Upper lobe of left lung (tissue), 6 donors: ENCODE measurements around the gene FCRL1. TPM values are rescaled to one million over a fixed set of nuclear protein-coding genes. Genes with fewer than 3 reads are reported as not detected.

Experiments
- ATAC-seq, 2 donors: fragments of 200-7000 bp; cut with Tn5 transposase; one replicate each; pipeline ENCODE4 v1.9.1; 2022; ENCODE audit warnings: mild to moderate bottlenecking in 2 of 2, moderate library complexity in 2 of 2; ENCODE audit not compliant: low FRiP score in 2 of 2
- DNase-seq, 2 donors: peaks; one replicate each; pipeline ENCODE4 v3.0.0-alpha.2; 2019 to 2020
- H3K27ac ChIP-seq, 4 donors: fragments of 200-600 bp; sonication (generic); one replicate each; pipeline ENCODE4 v1.5.1; 2016 to 2019
- H3K27me3 ChIP-seq, 4 donors: fragments of 200-600 bp; sonication (generic); one replicate each; pipeline ENCODE4 v1.5.1; 2017 to 2019
- H3K36me3 ChIP-seq, 4 donors: fragments of 200-600 bp; sonication (generic); one replicate each; pipeline ENCODE4 v1.5.1; 2016 to 2019
- H3K4me1 ChIP-seq, 4 donors: fragments of 200-600 bp; sonication (generic); one replicate each; pipeline ENCODE4 v1.5.1; 2018 to 2019
- H3K4me3 ChIP-seq, 4 donors: fragments of 200-600 bp; sonication (generic); one replicate each; pipeline ENCODE4 v1.5.1; 2017 to 2019; ENCODE audit warnings: mild to moderate bottlenecking in 2 of 4, moderate library complexity in 1 of 4
- H3K9me3 ChIP-seq, 4 donors: fragments of 200-600 bp; sonication (generic); one replicate each; pipeline ENCODE4 v1.5.1; 2018 to 2019
- EP300 ChIP-seq, 4 donors: sonication (generic); formaldehyde crosslinking; IDR thresholded peaks; one replicate each; pipeline ENCODE4 v1.5.1; 2017; ENCODE audit warnings: antibody characterized with exemption in 4 of 4, control low read depth in 2 of 4
- POLR2A ChIP-seq, 4 donors: fragments of 450-650 bp; IDR thresholded peaks; one replicate each; pipeline ENCODE4 v1.5.1; 2016 to 2017; ENCODE audit warnings: antibody characterized with exemption in 4 of 4, mild to moderate bottlenecking in 2 of 4
- POLR2AphosphoS5 ChIP-seq, 2 donors: sonication (generic); formaldehyde crosslinking; IDR thresholded peaks; one replicate each; pipeline ENCODE4 v1.5.1; 2017; ENCODE audit warnings: antibody characterized with exemption in 2 of 2
- WGBS, 2 donors: methylation state at CpG; one replicate each; pipeline ENCODE4 v1.1.5; 2017 to 2018; 5-methylcytosine and 5-hydroxymethylcytosine counted together
- total RNA-seq, 6 donors: library from RNA; depleted of rRNA in 4 of 6; stranded (reverse); fragments of >200 nt in 4 of 6; gene quantifications; one replicate each; pipeline versions ENCODE4 v1.1.0 to v1.2.1, GENCODE V29; 2016 to 2021
- TF ChIP-seq, protein P1 (sequence below), 6 experiments: fragments of 450-650 bp in 4 of 6; fragments of 200-600 bp in 2 of 6; sonication (generic) in 2 of 6; IDR thresholded peaks; one replicate each; pipeline ENCODE4 v1.5.1; 2016 to 2019; ENCODE audit warnings: antibody characterized with exemption in 6 of 6
- donor health status: DM: no; HTN: no; CAD: no; lungs with moderate emphysema.
- donor health status: DM: no; HTN: yes; CAD: no; lungs with severe emphysema.

Gene FCRL1
- total RNA-seq, 6 donors from 2014 or later = 1.2 to 18.9 (median 3.6) TPM

DNA sequence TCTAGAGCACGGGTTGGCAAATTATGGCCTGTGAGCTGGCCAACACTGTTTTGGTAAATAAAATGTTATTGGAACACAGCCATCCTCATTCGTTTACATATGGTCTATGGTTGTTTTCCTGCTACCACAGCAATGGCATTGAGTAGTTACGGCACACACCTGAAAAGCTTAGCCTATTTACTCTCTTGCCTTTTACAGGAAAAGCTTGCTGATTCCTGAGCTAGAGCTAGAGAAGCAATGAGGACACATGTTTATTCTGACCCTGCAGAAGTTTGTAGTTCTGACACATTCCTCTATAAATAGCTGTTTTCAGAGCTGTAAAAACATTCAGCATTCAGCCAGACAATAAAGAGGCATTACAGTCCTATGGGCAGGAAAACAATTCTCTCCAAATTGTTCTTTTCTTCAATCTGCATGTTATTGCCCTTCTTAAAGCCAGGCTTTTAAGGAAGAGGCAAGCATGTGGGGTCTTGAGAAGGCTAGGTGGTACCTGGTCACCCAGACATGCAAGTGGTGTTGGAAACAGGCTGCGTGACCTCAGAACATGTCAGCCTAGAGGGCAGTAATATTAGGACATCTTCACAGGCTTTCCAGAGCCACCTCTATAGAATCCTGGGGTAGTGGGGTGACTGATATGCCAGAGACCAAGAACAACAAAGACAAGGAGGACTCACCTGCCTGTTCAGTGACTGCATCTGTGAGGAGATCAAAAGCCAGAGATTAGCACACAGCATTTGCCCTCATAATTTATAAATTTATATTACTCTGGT, 44.6 kb downstream of the FCRL1 start:
- no peaks in the 10 kb centered on the region for H3K27me3 ChIP-seq
- H3K27ac ChIP-seq = no peak overlapping the region
- no peaks in the 10 kb centered on the region for H3K36me3 ChIP-seq
- H3K4me1 ChIP-seq = peaks cover 0 to 3% (median 0%) of the 10 kb centered on the region in 4 donors
- TF ChIP-seq POLR2AphosphoS5 (IDR thresholded peaks at IDR 0.05) (no peak), EP300 (IDR thresholded peaks at IDR 0.05) (no peak), POLR2A (IDR thresholded peaks at IDR 0.05) (no peak)
- TF ChIP-seq, protein P1, sequence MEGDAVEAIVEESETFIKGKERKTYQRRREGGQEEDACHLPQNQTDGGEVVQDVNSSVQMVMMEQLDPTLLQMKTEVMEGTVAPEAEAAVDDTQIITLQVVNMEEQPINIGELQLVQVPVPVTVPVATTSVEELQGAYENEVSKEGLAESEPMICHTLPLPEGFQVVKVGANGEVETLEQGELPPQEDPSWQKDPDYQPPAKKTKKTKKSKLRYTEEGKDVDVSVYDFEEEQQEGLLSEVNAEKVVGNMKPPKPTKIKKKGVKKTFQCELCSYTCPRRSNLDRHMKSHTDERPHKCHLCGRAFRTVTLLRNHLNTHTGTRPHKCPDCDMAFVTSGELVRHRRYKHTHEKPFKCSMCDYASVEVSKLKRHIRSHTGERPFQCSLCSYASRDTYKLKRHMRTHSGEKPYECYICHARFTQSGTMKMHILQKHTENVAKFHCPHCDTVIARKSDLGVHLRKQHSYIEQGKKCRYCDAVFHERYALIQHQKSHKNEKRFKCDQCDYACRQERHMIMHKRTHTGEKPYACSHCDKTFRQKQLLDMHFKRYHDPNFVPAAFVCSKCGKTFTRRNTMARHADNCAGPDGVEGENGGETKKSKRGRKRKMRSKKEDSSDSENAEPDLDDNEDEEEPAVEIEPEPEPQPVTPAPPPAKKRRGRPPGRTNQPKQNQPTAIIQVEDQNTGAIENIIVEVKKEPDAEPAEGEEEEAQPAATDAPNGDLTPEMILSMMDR (IDR thresholded peaks at IDR 0.05) = no peak
- WGBS, 2 donors = 69 to 80% methylated on average over 4 of the region's 4 CpGs
- DNase-seq (no peak), ATAC-seq (no peak)
- H3K9me3 ChIP-seq = no peaks in the 10 kb centered on the region
- H3K4me3 ChIP-seq = no peak overlapping the region

- TF ChIP-seq, protein P1 (IDR thresholded peaks at IDR 0.05) = no peak
- no peak for TF ChIP-seq POLR2AphosphoS5 (IDR thresholded peaks at IDR 0.05)
- TF ChIP-seq POLR2A (IDR thresholded peaks at IDR 0.05) = no peak
- no peak for TF ChIP-seq EP300 (IDR thresholded peaks at IDR 0.05)
- H3K4me3 ChIP-seq = no peak overlapping the region
- H3K27me3 ChIP-seq = no peaks in the 10 kb centered on the region
- DNase-seq = no peak
- no peak overlapping the region for H3K27ac ChIP-seq
- no peaks in the 10 kb centered on the region for H3K9me3 ChIP-seq
- ATAC-seq = no peak
- 69 to 71% methylated on average over 2 of the region's 2 CpGs for whole genome bisulfite sequencing, 2 donors
- peaks cover 0 to 3% (median 0%) of the 10 kb centered on the region in 4 donors for H3K4me1 ChIP-seq
- H3K36me3 ChIP-seq = no peaks in the 10 kb centered on the region
Measured at GRCh38 chr1:157774412-157774811, 45.5 kb downstream of the FCRL1 start.

DNA sequence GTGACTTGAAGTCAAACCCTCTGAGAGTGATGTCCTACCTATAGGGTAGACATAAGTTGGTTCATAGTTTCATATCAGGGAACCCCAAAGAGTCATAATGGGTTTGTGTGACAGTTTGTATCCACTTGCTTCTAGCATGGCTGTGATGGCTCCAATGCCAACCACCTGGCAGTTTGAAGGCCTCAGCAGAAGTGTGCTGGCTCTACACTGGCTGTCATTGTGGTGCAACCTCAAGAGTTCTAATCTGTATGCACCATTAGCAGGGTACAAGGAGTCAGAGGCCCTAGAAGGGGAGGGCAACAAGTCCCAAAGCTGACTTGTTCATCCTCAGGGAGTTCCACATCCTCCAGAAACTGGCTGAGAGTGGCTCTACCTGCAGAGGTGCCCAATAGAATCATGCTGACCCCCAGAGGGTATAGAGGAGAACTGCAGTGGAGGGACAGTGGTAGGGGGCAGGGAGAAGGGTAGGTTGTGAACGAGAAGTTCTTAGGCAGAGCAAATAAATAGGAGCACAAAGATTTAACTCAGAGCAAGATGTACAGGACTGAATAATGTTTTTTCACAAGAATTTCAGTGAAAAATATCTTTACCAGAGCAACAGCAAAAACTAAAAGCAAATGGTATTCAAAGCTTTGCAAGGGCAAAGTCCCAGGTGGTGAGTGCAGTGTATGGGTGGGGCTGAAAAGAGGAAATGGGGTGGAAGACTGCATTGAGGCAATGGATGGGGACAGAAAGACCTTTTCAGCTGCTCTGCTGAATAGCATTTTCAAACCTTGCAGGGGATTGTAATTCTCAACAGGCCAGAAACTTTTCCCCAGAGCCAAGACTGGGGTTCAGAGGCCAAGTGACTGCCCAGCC, 46.2 kb downstream of the FCRL1 start:
- DNase-seq (no peak), ATAC-seq (no peak)
- Histone ChIP-seq H3K9me3 (no peaks in the 10 kb centered on the region), H3K36me3 (no peaks in the 10 kb centered on the region), H3K27me3 (no peaks in the 10 kb centered on the region), H3K4me1 (peaks cover 0 to 3% (median 0%) of the 10 kb centered on the region in 4 donors), H3K4me3 (no peak overlapping the region), H3K27ac (no peak overlapping the region)
- WGBS, 2 donors = 30 to 32% methylated on average over 1 of the region's 1 CpG
- TF ChIP-seq, protein P1 (IDR thresholded peaks at IDR 0.05) = no peak
- TF ChIP-seq EP300 (IDR thresholded peaks at IDR 0.05) (no peak), POLR2A (IDR thresholded peaks at IDR 0.05) (no peak), POLR2AphosphoS5 (IDR thresholded peaks at IDR 0.05) (no peak)

DNA sequence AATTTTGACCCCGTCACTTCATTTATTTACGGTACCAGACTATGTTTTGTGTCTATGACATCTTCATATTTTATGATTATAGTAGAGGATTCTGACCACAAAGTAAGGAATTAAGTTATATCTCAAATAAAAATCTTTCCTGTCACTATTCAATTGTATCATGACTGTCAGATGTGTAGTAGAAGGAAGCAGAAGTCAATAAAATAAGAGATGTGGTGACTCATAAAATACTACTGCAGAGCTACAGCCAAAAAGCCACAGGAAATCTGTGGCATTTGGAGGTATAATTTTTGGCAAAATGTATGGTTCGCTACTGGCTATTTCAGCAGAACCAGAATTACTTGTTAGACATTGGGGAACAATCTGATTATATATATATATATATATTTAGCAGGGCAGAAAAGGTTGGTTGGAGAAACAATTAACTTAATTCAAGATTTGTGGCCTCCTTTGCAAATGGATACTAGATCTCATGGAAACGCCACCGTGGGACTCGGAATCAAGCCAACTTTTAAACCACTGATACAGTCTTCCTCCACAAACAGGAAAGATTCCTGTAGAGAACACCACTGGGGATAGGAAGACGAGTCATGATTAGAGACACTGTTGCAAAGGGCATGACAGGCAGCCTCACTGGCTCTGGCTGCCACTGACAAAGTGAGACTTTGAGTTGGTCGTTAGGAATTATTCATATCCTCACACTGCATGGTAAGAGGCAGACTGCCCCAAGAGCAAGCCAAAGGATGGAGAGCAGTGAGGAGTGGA, 48.1 kb downstream of the FCRL1 start:
- Histone ChIP-seq H3K4me3 (no peak overlapping the region), H3K36me3 (no peaks in the 10 kb centered on the region), H3K4me1 (peaks cover 0 to 3% (median 0%) of the 10 kb centered on the region in 4 donors), H3K27ac (no peak overlapping the region), H3K9me3 (no peaks in the 10 kb centered on the region), H3K27me3 (no peaks in the 10 kb centered on the region)
- TF ChIP-seq POLR2A (IDR thresholded peaks at IDR 0.05) (no peak), EP300 (IDR thresholded peaks at IDR 0.05) (no peak), POLR2AphosphoS5 (IDR thresholded peaks at IDR 0.05) (no peak)
- TF ChIP-seq, protein P1 (IDR thresholded peaks at IDR 0.05) = no peak
- DNase-seq (no peak), ATAC-seq (no peak)
- 57 to 74% methylated on average over 8 of the region's 8 CpGs for WGBS, 2 donors
